ENCODE results near the gene ERFE.

- TF ChIP-seq, protein P1, sequence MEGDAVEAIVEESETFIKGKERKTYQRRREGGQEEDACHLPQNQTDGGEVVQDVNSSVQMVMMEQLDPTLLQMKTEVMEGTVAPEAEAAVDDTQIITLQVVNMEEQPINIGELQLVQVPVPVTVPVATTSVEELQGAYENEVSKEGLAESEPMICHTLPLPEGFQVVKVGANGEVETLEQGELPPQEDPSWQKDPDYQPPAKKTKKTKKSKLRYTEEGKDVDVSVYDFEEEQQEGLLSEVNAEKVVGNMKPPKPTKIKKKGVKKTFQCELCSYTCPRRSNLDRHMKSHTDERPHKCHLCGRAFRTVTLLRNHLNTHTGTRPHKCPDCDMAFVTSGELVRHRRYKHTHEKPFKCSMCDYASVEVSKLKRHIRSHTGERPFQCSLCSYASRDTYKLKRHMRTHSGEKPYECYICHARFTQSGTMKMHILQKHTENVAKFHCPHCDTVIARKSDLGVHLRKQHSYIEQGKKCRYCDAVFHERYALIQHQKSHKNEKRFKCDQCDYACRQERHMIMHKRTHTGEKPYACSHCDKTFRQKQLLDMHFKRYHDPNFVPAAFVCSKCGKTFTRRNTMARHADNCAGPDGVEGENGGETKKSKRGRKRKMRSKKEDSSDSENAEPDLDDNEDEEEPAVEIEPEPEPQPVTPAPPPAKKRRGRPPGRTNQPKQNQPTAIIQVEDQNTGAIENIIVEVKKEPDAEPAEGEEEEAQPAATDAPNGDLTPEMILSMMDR (IDR thresholded peaks at IDR 0.05), result no peak
- no peak for TF ChIP-seq POLR2A (IDR thresholded peaks at IDR 0.05)
These were observed 13.7 kb downstream of the ERFE start for GRCh38 chr2:238172439-238172838.
